Hematopoietic multipotent progenitor cell treated with erythropoietin and hydrocortisone succinate and interleukin-3 and kit ligand, for 6 days (in vitro differentiated cells): ENCODE measurements around the gene C1QTNF1.

Source experiments
- DNase-seq: peaks from one replicate; pipeline ENCODE4 v3.0.0-alpha.2; 2015

Gene C1QTNF1

GRCh38 chr17:79082311-79083190 lies 58.6 kb downstream of the C1QTNF1 start:
- peak; percentile 57 for DNase-seq

GRCh38 chr17:79083191-79083971 lies 59.4 kb downstream of the C1QTNF1 start:
- DNase-seq = no peak

DNA sequence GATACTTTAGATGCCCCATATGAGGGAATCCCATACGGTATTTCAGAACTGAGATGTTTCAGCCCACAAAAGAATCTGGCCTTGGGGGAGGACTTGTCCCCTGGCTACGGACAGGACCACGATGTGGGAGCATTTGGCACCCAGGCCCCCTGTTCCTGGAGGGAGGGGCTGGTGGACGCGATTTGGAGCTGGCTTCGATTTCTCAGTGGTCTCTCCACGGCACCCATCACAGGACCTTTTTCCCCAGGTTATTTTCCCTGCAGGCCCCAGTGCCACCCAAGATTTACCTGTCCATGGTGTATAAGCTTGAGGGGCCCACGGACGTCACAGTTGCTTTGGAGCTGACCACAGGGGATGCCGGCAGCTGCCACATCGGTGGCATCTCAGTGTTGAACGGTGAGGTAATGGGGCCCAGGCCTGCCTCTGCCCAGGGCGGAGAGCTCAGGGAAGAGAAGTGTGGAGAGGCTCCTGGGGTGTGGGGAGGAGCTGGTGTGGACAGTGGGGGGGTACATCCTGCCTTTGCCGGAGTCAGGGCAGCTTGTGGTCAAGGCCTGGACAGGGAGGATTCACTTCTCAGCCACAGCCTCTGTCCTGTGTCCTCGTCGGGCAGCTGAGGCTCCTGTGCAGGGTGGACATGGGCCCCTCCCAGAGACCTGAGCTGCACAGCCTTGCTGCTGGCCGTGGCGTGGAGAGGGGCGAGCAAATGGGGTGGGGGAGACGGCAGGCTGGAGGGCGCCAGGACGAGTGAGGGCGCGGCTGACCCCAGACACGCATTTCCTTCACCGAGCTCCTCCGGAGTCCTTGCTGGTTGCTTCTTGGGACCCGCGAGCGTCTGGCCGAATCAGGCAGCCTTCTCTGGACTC lies 60.6 kb downstream of the C1QTNF1 start:
- no peak for DNase-seq

GRCh38 chr17:79085154-79085920 lies 61.4 kb downstream of the C1QTNF1 start:
- no peak for DNase-seq

GRCh38 chr17:79085921-79086551 lies 62.1 kb downstream of the C1QTNF1 start:
- no peak for DNase-seq

- no peak for DNase-seq
Measured at GRCh38 chr17:79086609-79087427, 62.8 kb downstream of the C1QTNF1 start.

GRCh38 chr17:79087428-79088143 lies 63.6 kb downstream of the C1QTNF1 start:
- DNase-seq = peak; percentile 79

GRCh38 chr17:79088247-79088996 lies 64.5 kb downstream of the C1QTNF1 start:
- DNase-seq = no peak

DNA sequence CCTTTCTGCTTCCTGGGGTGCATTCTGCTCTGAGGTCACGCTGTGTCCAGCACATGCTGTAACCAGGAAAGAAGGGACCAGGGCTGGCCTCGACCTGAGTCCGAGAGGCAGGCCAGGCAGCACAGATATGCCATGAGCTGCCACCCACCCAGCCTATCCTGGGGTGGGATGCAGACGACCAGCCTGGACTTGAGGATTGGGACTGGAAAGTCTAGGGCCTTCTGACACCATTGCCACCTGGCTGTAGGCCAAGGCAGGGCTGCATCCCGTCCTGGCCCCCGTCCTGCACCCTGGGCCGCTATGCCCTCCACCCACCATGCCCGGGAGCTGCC lies 65.0 kb downstream of the C1QTNF1 start:
- DNase-seq = no peak

GRCh38 chr17:79089720-79090442 lies 65.9 kb downstream of the C1QTNF1 start:
- no peak for DNase-seq

GRCh38 chr17:79090443-79091225 lies 66.7 kb downstream of the C1QTNF1 start:
- DNase-seq = no peak

DNA sequence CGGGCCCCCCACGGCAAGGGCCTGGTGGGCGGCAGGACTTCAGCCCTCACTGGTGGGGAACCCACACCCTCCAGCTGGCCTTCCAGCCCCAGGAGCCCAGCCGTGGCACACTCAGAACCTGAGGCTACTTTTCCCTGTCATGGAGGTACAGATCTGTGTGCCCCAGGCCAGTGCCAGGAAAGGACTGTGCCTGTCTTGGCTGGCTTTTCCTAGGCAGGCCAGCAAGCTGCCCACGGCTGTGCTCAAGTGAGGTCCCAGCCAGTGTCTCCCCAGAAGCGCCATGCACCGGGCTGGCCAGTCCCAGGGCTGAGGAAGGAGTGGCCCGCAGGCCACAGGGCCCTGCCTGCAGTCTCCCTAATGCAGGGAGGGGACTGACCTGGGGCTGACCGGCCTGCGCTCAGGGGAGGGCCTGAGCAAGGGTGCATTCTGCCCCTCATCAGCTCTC lies 67.3 kb downstream of the C1QTNF1 start:
- no peak for DNase-seq

GRCh38 chr17:79092567-79092966 lies 68.6 kb downstream of the C1QTNF1 start:
- no peak for DNase-seq

DNA sequence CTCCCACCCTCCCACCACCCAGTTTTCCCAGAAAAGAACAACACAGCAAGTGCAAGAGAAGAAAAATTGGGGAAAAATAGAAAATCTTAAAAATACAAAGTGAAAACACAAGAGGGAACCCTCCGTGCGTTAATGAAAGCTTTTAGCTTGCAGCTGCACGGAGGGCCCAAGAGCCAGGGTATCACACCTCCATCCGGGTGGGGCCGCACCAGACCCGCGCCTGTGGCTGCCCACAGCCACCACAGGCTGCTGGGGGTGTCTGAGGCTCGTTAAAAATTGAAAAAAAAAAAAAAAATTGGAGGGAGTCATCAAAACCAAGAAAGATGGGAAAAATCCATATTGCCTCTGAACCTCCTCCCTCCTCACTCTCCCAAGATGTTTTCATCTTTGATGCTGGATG lies 69.3 kb downstream of the C1QTNF1 start:
- DNase-seq = no peak

GRCh38 chr17:79094261-79094660 lies 70.3 kb downstream of the C1QTNF1 start:
- DNase-seq = no peak

- no peak for DNase-seq
Measured at GRCh38 chr17:79095345-79096055, 71.5 kb downstream of the C1QTNF1 start.

- DNase-seq = no peak
Measured at GRCh38 chr17:79096477-79096876, 72.5 kb downstream of the C1QTNF1 start.
